OCI-LY1 (cell line): ENCODE data around the gene CYP2S1.

ENCODE experiments used
- EZH2 ChIP-seq: fragments of 200-600 bp; sonication (generic), shearing (Covaris generic); IDR thresholded peaks from 2 replicates; pipeline ENCODE4 v1.8.0; 2017; ENCODE audit warnings: borderline replicate concordance, mixed run types, mild to moderate bottlenecking, antibody characterized with exemption, low read length, moderate library complexity, mixed read lengths
- TF ChIP-seq, protein P1 (sequence below): fragments of 200-600 bp; sonication (generic), shearing (Covaris generic); IDR thresholded peaks from 2 replicates; pipeline ENCODE4 v1.5.1; 2017; ENCODE audit warnings: mild to moderate bottlenecking, antibody characterized with exemption, low read length, moderate library complexity, mixed read lengths

DNA sequence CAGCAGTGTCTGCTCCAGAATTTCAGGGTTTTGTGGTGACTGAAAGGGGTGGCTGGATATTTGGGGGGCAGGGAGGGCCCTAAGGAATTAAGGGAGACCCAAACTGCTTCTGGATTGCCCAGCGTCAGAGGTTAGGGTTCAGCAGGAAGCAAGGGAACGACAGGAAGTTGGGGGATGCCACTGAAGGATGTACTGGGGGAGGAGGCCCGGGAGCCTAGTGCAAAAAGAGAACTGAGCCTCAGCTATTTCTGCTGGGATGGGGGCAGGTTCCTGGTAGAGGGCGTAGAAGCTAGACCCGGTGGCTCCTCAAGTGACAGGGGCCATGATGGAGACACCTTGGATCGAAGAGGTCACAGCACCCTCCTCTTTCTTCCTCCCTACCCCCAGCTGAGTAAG lies 1.1 kb downstream of the CYP2S1 start:
- TF ChIP-seq, protein P1, sequence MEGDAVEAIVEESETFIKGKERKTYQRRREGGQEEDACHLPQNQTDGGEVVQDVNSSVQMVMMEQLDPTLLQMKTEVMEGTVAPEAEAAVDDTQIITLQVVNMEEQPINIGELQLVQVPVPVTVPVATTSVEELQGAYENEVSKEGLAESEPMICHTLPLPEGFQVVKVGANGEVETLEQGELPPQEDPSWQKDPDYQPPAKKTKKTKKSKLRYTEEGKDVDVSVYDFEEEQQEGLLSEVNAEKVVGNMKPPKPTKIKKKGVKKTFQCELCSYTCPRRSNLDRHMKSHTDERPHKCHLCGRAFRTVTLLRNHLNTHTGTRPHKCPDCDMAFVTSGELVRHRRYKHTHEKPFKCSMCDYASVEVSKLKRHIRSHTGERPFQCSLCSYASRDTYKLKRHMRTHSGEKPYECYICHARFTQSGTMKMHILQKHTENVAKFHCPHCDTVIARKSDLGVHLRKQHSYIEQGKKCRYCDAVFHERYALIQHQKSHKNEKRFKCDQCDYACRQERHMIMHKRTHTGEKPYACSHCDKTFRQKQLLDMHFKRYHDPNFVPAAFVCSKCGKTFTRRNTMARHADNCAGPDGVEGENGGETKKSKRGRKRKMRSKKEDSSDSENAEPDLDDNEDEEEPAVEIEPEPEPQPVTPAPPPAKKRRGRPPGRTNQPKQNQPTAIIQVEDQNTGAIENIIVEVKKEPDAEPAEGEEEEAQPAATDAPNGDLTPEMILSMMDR = no peak
- TF ChIP-seq EZH2 = no peak
